Activated CD8-positive, alpha-beta memory T cell treated with anti-CD3 and anti-CD28 coated beads, Interleukin-2, amount 50 U/mL, for 1 hour (primary cell): Measurements from ENCODE around the gene PCDHB7.
"Not testable (repeated sequence)": the region's sequence is repeated elsewhere in the genome, so short reads cannot be mapped to it uniquely, and the experiment has no call there.

ENCODE experiments used
- DNase-seq: peaks from one replicate; pipeline ENCODE4 v3.0.0-alpha.2; 2020; ENCODE audit errors: extremely low read depth

Gene PCDHB7

GRCh38 chr5:141224844-141225243 is 52.4 kb downstream of the PCDHB7 start:
- not testable (repeated sequence) for DNase-seq

GRCh38 chr5:141225421-141225820 is 53.0 kb downstream of the PCDHB7 start:
- DNase-seq = not testable (repeated sequence)
